ENCODE results near the gene ZFC3H1.

DNA sequence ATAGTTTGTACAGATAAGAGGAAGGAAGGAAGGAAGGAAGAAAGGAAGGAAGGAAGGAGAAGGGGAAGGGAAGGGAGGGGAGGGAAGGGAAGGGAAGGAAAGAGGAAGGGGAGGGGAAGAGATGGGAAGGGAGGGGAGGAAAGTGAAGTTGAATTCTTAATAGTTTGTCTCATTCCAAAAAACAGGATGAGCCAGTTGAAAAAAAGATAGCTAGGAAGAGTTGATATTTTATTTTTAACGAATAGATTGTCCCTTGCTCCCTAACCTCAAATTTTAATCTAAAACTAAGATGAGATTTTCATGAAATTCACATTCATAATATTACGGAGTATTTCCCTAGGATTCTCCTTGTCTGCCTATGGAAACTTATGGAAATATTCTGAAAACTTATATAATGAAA is 80.7 kb downstream of the ZFC3H1 start:
- TF ChIP-seq GABPA (IDR thresholded peaks at IDR 0.05; ENCODE audit: low read depth, low read length) (no peak), GABPA (CRISPR knock-in tag; IDR thresholded peaks at IDR 0.05; ENCODE audit: low read depth) (no peak), EZH2 (conservative IDR thresholded peaks at IDR 0.05; ENCODE audit: low read depth, low read length) (no peak), POLR2A (IDR thresholded peaks at IDR 0.05; ENCODE audit: insufficient read depth in 1 of 2, low read depth in 2 of 2, low read length in 2 of 2) (no peak), REXO4 (CRISPR knock-in tag; IDR thresholded peaks at IDR 0.05; ENCODE audit: borderline replicate concordance) (no peak), HNRNPL (IDR thresholded peaks at IDR 0.05; ENCODE audit: low read depth, low read length) (no peak), AKNA (CRISPR knock-in tag; IDR thresholded peaks at IDR 0.05; ENCODE audit: borderline replicate concordance) (no peak), POLR2AphosphoS5 (IDR thresholded peaks at IDR 0.05; ENCODE audit: low read depth, low read length) (no peak), BHLHE40 (IDR thresholded peaks at IDR 0.05; ENCODE audit: low read length) (no peak), SMARCC2 (IDR thresholded peaks at IDR 0.05) (no peak), ESRRA (CRISPR knock-in tag; IDR thresholded peaks at IDR 0.05; ENCODE audit: low read depth) (no peak)
- TF ChIP-seq, protein P1, sequence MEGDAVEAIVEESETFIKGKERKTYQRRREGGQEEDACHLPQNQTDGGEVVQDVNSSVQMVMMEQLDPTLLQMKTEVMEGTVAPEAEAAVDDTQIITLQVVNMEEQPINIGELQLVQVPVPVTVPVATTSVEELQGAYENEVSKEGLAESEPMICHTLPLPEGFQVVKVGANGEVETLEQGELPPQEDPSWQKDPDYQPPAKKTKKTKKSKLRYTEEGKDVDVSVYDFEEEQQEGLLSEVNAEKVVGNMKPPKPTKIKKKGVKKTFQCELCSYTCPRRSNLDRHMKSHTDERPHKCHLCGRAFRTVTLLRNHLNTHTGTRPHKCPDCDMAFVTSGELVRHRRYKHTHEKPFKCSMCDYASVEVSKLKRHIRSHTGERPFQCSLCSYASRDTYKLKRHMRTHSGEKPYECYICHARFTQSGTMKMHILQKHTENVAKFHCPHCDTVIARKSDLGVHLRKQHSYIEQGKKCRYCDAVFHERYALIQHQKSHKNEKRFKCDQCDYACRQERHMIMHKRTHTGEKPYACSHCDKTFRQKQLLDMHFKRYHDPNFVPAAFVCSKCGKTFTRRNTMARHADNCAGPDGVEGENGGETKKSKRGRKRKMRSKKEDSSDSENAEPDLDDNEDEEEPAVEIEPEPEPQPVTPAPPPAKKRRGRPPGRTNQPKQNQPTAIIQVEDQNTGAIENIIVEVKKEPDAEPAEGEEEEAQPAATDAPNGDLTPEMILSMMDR (CRISPR knock-in tag; IDR thresholded peaks at IDR 0.05): no peak

Data from HepG2 (cell line).